Caco-2 (cell line): Measurements from ENCODE around the gene SLCO2A1. TPM values are rescaled to one million over a fixed set of nuclear protein-coding genes. Genes with fewer than 3 reads are reported as not detected.

Experiments used
- BruUV-seq: library from RNA; stranded (reverse); fragments of 400-500 nt; replicated peaks from 2 replicates; lab custom pipeline; 2021; lab: Mats Ljungman, UMichigan
- CTCF ChIA-PET: fragments of 300-600 bp; sonication (Branson Sonifier 250); formaldehyde crosslinking; loops from one replicate; lab custom pipeline; 2022; ENCODE audit warnings: antibody characterized with exemption; lab: Charles Lee
- POLR2A ChIA-PET: fragments of 300-600 bp; sonication (Branson Sonifier 250); formaldehyde crosslinking; loops from one replicate; lab custom pipeline; 2022; ENCODE audit warnings: antibody characterized with exemption; lab: Charles Lee
- DNase-seq, 2 experiments: peaks; one replicate each; pipeline versions ENCODE4 v3.0.0 to v3.0.0-alpha.2; 2020 to 2022
- H3K27me3 ChIP-seq: replicated peaks from 2 replicates; pipeline ENCODE4 v1.6.0; 2011; ENCODE audit warnings: low read length; ENCODE audit not compliant: control insufficient read depth, insufficient read depth
- H3K36me3 ChIP-seq: 2 replicates; pipeline ENCODE4 v1.5.1; 2011; ENCODE audit warnings: low read length; ENCODE audit not compliant: control insufficient read depth, insufficient read depth
- H3K4me1 ChIP-seq: fragments of 250-450 bp; sonication (Bioruptor Pico); 2 replicates; pipeline ENCODE4 v1.5.1; 2020; ENCODE audit warnings: mild to moderate bottlenecking
- H3K4me3 ChIP-seq: 2 replicates; pipeline ENCODE4 v1.5.1; 2011; ENCODE audit warnings: low read depth, mild to moderate bottlenecking, control low read depth, low read length
- H3K9me3 ChIP-seq: fragments of 250-450 bp; sonication (Bioruptor Pico); 2 replicates; pipeline ENCODE4 v1.5.1; 2020; ENCODE audit warnings: mild to moderate bottlenecking, moderate library complexity
- H3K27ac Mint-ChIP-seq: one replicate; pipeline ENCODE4 v1.8.0; 2022; ENCODE audit warnings: mixed read lengths; ENCODE audit not compliant: unreplicated experiment
- H3K27me3 Mint-ChIP-seq: one replicate; pipeline ENCODE4 v1.8.0; 2022; ENCODE audit warnings: mixed read lengths; ENCODE audit not compliant: insufficient read depth, unreplicated experiment
- H3K36me3 Mint-ChIP-seq: one replicate; pipeline ENCODE4 v1.8.0; 2022; ENCODE audit warnings: mild to moderate bottlenecking, mixed read lengths; ENCODE audit not compliant: insufficient read depth, unreplicated experiment
- H3K4me1 Mint-ChIP-seq: one replicate; pipeline ENCODE4 v1.8.0; 2022; ENCODE audit warnings: low read depth, mixed read lengths; ENCODE audit not compliant: unreplicated experiment
- H3K4me3 Mint-ChIP-seq: one replicate; pipeline ENCODE4 v1.8.0; 2022; ENCODE audit warnings: mild to moderate bottlenecking, moderate library complexity, mixed read lengths; ENCODE audit not compliant: unreplicated experiment
- H3K9me3 Mint-ChIP-seq: one replicate; pipeline ENCODE4 v1.8.0; 2022; ENCODE audit warnings: mixed read lengths; ENCODE audit not compliant: unreplicated experiment
- intact Hi-C: fragments of 100-400 bp; cut with micrococcal nuclease; formaldehyde crosslinking; loops from one replicate; pipeline ENCODE4 v1.10.0; 2022; ENCODE audit not compliant: unreplicated experiment
- total RNA-seq: library from RNA; stranded (reverse); gene quantifications from 2 replicates; pipeline ENCODE4 v1.2.3, GENCODE V29; 2022
- TF ChIP-seq, protein P1 (sequence below), 2 experiments: fragments of 200-600 bp in 1 of 2; IDR thresholded peaks; 1 replicate in 1 of 2; 2 replicates in 1 of 2; pipeline versions ENCODE4 v1.5.1 to v1.8.0; 2011 to 2022; ENCODE audit warnings: antibody characterized with exemption in 1 of 2, control low read depth in 1 of 2, inconsistent platforms in 1 of 2, low read depth in 1 of 2, low read length in 1 of 2, mild to moderate bottlenecking in 1 of 2, moderate library complexity in 1 of 2; ENCODE audit not compliant: insufficient read depth in 1 of 2, severe bottlenecking in 1 of 2, unreplicated experiment in 1 of 2

The SLCO2A1 gene
- total RNA-seq, 1 experiment from 2014 or later, result 2.5 TPM

DNA sequence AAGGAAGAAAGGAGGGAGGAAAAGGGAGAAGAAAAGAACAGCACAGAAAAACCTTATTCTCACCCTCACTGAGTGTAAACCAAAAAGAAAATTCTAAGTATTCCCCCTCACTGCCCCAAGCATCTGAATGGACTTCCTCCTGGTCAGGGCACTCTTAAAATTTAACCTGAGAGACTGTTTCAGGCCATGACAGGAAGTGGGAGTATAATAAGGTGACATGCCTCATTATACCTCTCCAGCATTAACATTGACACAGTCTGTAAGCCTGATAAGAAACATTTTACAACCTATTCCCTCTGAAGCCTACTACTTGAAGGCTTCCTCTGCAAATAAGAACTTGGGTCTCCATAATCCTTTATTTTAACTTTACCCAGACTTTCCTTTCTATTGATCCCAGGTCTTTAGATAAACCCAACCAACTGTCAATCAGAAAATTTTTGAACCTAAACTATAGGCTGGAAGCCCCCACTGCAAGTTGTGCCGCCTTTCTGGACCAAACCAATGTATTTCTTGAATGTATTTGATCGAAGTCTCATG is 41.7 kb downstream of the SLCO2A1 start:
- Histone ChIP-seq H3K36me3 (no peaks in the 10 kb centered on the region), H3K9me3 (no peaks in the 10 kb centered on the region), H3K4me3 (no peak overlapping the region), H3K4me1 (peaks cover 44% of the 10 kb centered on the region), H3K27me3 (no peaks in the 10 kb centered on the region)
- BruUV-seq, result no TSS peak
- Mint-ChIP-seq H3K36me3 (no peaks in the 10 kb centered on the region), H3K4me1 (peaks cover 37% of the 10 kb centered on the region), H3K9me3 (no peaks in the 10 kb centered on the region), H3K27ac (peak overlapping the region; percentile 30), H3K27me3 (no peaks in the 10 kb centered on the region), H3K4me3 (peak overlapping the region; percentile 27)
- intact Hi-C loops, result no loop called here
- POLR2A ChIA-PET, result no interaction called here
- TF ChIP-seq, protein P1, sequence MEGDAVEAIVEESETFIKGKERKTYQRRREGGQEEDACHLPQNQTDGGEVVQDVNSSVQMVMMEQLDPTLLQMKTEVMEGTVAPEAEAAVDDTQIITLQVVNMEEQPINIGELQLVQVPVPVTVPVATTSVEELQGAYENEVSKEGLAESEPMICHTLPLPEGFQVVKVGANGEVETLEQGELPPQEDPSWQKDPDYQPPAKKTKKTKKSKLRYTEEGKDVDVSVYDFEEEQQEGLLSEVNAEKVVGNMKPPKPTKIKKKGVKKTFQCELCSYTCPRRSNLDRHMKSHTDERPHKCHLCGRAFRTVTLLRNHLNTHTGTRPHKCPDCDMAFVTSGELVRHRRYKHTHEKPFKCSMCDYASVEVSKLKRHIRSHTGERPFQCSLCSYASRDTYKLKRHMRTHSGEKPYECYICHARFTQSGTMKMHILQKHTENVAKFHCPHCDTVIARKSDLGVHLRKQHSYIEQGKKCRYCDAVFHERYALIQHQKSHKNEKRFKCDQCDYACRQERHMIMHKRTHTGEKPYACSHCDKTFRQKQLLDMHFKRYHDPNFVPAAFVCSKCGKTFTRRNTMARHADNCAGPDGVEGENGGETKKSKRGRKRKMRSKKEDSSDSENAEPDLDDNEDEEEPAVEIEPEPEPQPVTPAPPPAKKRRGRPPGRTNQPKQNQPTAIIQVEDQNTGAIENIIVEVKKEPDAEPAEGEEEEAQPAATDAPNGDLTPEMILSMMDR (IDR thresholded peaks at IDR 0.05; ENCODE audit: insufficient read depth in 1 of 2, low read depth in 1 of 2, low read length in 1 of 2, severe bottlenecking in 1 of 2, unreplicated experiment in 1 of 2), result no peak
- no peak for DNase-seq
- CTCF ChIA-PET, result no interaction called here

DNA sequence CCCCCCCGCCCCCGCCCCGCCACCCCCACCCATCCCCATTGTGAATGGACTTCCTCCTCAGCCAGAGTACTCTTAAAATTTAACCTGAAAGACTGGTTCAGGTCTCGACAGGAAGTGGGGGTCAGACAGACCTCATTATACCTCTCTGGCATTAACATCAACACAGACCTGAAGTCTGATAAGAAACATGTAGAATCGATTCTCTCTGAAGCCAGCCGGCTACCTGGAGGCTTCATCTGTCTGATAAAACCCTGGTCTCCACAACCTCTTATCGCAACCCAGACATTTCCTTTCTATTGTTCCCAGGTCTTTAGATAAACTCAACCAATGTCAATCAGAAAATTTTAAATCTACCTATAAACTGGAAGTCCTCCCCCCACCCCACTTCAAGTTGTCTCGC is 42.6 kb downstream of the SLCO2A1 start:
- Histone ChIP-seq H3K9me3 (no peaks in the 10 kb centered on the region), H3K4me1 (peaks cover 35% of the 10 kb centered on the region), H3K4me3 (no peak overlapping the region), H3K36me3 (no peaks in the 10 kb centered on the region), H3K27me3 (no peaks in the 10 kb centered on the region)
- ChIA-PET POLR2A (no interaction called here), CTCF (no interaction called here)
- H3K27ac Mint-ChIP-seq, result no peak overlapping the region
- no TSS peak for BruUV-seq
- no peak overlapping the region for H3K4me3 Mint-ChIP-seq
- no peaks in the 10 kb centered on the region for H3K36me3 Mint-ChIP-seq
- H3K27me3 Mint-ChIP-seq, result no peaks in the 10 kb centered on the region
- peaks cover 28% of the 10 kb centered on the region for H3K4me1 Mint-ChIP-seq
- intact Hi-C loops, result no loop called here
- no peak for DNase-seq
- TF ChIP-seq, protein P1 (IDR thresholded peaks at IDR 0.05; ENCODE audit: insufficient read depth in 1 of 2, low read depth in 1 of 2, low read length in 1 of 2, severe bottlenecking in 1 of 2, unreplicated experiment in 1 of 2), result no peak
- H3K9me3 Mint-ChIP-seq, result no peaks in the 10 kb centered on the region

DNA sequence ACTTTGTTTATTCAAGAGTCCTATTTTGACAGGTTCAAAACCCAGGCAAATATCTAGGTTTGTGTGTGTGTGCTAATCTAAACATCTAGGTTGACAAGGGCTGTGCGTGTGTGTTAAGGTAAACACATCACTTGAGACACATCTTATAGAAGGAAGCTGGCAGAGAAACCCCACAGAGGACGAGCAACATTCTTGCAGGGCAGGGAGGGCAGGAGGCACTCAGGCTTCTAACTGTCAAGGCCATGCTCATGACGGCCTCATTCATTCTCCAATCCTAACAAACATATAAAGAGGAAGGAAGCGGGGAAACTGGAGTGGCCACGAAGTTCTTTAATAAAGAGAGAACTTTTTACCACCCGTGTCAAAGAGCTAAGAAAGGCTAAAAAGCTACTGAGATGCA is 43.4 kb downstream of the SLCO2A1 start:
- Histone ChIP-seq H3K4me1 (peaks cover 27% of the 10 kb centered on the region), H3K36me3 (no peaks in the 10 kb centered on the region), H3K4me3 (no peak overlapping the region), H3K27me3 (no peaks in the 10 kb centered on the region), H3K9me3 (no peaks in the 10 kb centered on the region)
- ChIA-PET CTCF (no interaction called here), POLR2A (no interaction called here)
- BruUV-seq, result no TSS peak
- Mint-ChIP-seq H3K4me3 (no peak overlapping the region), H3K27ac (no peak overlapping the region), H3K27me3 (no peaks in the 10 kb centered on the region), H3K9me3 (no peaks in the 10 kb centered on the region), H3K4me1 (peaks cover 23% of the 10 kb centered on the region), H3K36me3 (no peaks in the 10 kb centered on the region)
- TF ChIP-seq, protein P1 (IDR thresholded peaks at IDR 0.05; ENCODE audit: insufficient read depth in 1 of 2, low read depth in 1 of 2, low read length in 1 of 2, severe bottlenecking in 1 of 2, unreplicated experiment in 1 of 2), result no peak
- no peak for DNase-seq
- intact Hi-C loops, result no loop called here
